HTR-8/SVneo (cell line): ENCODE data around the gene MRPL24.
A peak's percentile ranks its signal among the peaks of the same experiment; 100 is the strongest.

Experiments used
- DNase-seq: peaks from one replicate; pipeline ENCODE4 v3.0.0; 2011; ENCODE audit warnings: low spot score, mixed read lengths; ENCODE audit not compliant: insufficient read length
- FAIRE-seq: peaks from 2 replicates; lab custom pipeline; 2011; peaks lifted over from hg19 to GRCh38; lab: Jason Lieb, UNC

The MRPL24 gene

GRCh38 chr1:156740741-156741480 lies at the start of gene MRPL24:
MRPL24 (minus strand) TSS chr1:156741088; CDS start chr1:156738704, 2,384 bp downstream.
- peak; percentile 38 for FAIRE-seq
- peak; percentile 89 for DNase-seq

- no peak for FAIRE-seq
- no peak for DNase-seq
Measured at GRCh38 chr1:156789621-156790318, 48.9 kb upstream of the MRPL24 start.

- FAIRE-seq (no peak), DNase-seq (no peak)
Measured at GRCh38 chr1:156788136-156788535, 47.2 kb upstream of the MRPL24 start.

- no peak for FAIRE-seq
- DNase-seq, result no peak
Measured at GRCh38 chr1:156786640-156787039, 45.8 kb upstream of the MRPL24 start.

- FAIRE-seq (no peak), DNase-seq (no peak)
Measured at GRCh38 chr1:156785458-156785857, 44.6 kb upstream of the MRPL24 start.

- no peak for FAIRE-seq
- no peak for DNase-seq
Measured at GRCh38 chr1:156781585-156782186, 40.8 kb upstream of the MRPL24 start.

GRCh38 chr1:156777573-156777972 lies 36.7 kb upstream of the MRPL24 start:
- FAIRE-seq (no peak), DNase-seq (no peak)

GRCh38 chr1:156776942-156777341 lies 36.1 kb upstream of the MRPL24 start:
- FAIRE-seq (no peak), DNase-seq (no peak)

GRCh38 chr1:156775799-156776198 lies 34.9 kb upstream of the MRPL24 start:
- FAIRE-seq (no peak), DNase-seq (no peak)

GRCh38 chr1:156773607-156774006 lies 32.7 kb upstream of the MRPL24 start:
- no peak for FAIRE-seq
- no peak for DNase-seq

- no peak for FAIRE-seq
Measured at GRCh38 chr1:156772728-156773497, 32.0 kb upstream of the MRPL24 start.

GRCh38 chr1:156772222-156772621 lies 31.3 kb upstream of the MRPL24 start:
- FAIRE-seq, result no peak

More at GRCh38 chr1:156772728-156773497, 32.0 kb upstream of the MRPL24 start:
- no peak for DNase-seq

GRCh38 chr1:156768610-156769295 lies 27.9 kb upstream of the MRPL24 start:
- FAIRE-seq, result no peak
- no peak for DNase-seq

More at GRCh38 chr1:156772222-156772621, 31.3 kb upstream of the MRPL24 start:
- no peak for DNase-seq

GRCh38 chr1:156767879-156768604 lies 27.2 kb upstream of the MRPL24 start:
- FAIRE-seq (no peak), DNase-seq (no peak)

GRCh38 chr1:156767101-156767878 lies 26.4 kb upstream of the MRPL24 start, which contains the start of gene PRCC:
PRCC (plus strand) TSS chr1:156767535; CDS start chr1:156767772, 237 bp downstream.
- peak; percentile 90 for DNase-seq
- peak; percentile 9 for FAIRE-seq

- FAIRE-seq (no peak), DNase-seq (no peak)
Measured at GRCh38 chr1:156766298-156767100, 25.6 kb upstream of the MRPL24 start.

- FAIRE-seq (no peak), DNase-seq (no peak)
Measured at GRCh38 chr1:156765666-156766065, 24.8 kb upstream of the MRPL24 start.
